NB4 (cell line): ENCODE data around the gene SLC37A2.
A peak's percentile ranks its signal among the peaks of the same experiment; 100 is the strongest.

Experiments used
- CTCF ChIP-seq: IDR thresholded peaks from one replicate; pipeline ENCODE4 v1.5.1; 2012; ENCODE audit warnings: low read depth, low read length
- MAX ChIP-seq: IDR thresholded peaks from 2 replicates; pipeline ENCODE4 v1.6.1; 2011; ENCODE audit warnings: low read depth, low read length
- MYC ChIP-seq: IDR thresholded peaks from 2 replicates; pipeline ENCODE4 v1.6.1; 2011; ENCODE audit warnings: low read depth, low read length
- POLR2A ChIP-seq: IDR thresholded peaks from 2 replicates; pipeline ENCODE4 v1.6.1; 2011; ENCODE audit warnings: mild to moderate bottlenecking; ENCODE audit not compliant: insufficient read length; ENCODE audit errors: extremely low read depth

- TF ChIP-seq CTCF (peak; percentile 39), MAX (no peak), MYC (no peak), POLR2A (no peak)
Observed at GRCh38 chr11:125091247-125091876, 28.3 kb downstream of the SLC37A2 start.
